ENCODE results near the gene IFT57.

IFT57 gene

DNA sequence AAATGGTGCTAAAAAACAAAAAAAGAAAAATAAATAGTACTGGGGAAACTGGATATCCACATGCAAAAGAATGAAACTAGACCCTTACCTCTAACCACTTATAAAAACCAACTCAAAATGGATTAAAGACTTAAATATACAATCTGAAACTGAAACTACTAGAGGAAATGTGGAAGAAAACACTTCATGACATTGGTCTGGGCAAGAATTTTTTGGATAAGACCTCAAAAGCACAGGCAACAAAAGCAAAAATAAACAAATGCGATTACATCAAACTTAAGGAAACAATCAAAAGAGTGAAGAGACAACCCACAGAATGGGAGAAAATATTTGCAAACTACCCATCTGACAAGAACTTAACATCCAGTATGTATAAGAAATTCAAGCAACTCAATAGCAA is 6.4 kb downstream of the IFT57 start:
- DNase-seq: no peak

GRCh38 chr3:108209579-108209978 is 12.6 kb downstream of the IFT57 start:
- DNase-seq: no peak

DNA sequence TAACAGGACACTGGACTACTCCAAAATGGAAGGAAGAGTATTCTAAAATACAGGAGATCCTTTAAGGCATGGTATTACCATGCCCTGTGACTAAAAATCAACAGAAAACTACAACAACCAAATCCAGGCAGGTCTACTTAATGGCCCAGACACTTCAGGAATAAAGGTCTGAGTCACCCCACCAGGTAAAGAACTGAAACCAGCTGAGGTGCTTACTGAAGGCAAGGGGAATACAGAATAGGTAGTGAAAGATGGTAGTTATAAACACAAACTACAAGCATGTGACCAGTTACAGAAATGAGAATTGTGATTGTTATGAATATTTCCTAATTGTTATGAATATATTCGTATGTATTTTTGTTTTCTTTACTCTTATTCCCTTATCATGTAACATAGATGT is 13.4 kb downstream of the IFT57 start:
- DNase-seq: no peak

GRCh38 chr3:108202834-108203233 is 19.4 kb downstream of the IFT57 start:
- DNase-seq: peak; percentile 71

DNA sequence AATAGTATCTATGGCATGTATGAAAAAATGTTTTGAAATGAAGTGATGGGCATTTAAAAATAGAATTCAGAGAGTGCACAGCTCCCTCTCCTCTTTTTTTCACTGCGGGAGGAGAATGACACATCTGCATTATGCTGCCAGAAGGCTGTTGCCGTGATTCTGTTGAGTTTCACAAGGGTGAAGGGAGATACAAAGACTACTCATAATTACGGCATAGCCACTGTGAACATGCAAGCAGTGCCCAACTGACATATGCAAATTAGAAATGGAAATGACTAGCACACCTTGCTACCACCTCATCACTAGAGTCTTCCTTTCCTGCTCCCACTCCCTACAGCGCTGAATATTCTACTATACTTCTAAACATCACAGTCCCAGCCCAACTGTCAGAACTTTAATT is 20.1 kb downstream of the IFT57 start:
- DNase-seq: no peak

DNA sequence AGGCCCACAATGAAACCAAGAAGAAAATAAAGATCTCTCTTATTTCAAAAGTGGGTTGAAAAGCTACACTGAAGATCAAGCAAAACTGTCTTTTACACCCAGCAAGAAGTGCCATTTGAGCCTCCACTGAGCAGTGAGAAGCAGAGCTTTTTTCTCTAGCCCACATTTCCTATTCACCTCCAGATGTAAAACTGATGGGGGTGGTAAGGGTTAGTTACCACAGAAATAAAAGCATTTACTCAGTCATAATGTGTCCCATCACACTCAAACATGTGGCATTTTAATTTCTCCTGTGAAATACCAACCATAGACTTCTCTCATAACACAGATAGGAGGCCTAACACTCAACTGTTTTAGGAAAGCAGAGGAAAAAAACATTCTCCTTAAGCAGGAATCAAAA is 21.0 kb downstream of the IFT57 start:
- no peak for DNase-seq

DNA sequence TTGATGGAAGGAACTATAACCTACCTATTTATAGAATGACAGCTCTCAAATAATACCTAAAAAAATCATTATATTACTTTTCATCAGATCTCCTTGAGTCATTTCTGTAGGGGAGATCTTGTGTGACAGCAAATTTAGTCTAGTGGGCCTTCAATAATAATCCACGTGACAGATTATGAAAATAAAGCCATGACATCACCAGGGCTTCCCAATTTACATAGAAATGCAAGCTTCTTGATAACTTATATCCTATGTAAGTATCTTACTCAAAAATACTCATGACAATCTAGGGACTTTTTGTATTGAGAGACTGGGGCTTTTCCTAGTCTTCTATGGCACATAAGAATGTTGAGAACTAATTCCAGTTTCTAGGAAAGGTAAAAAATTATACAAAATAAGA is 21.6 kb downstream of the IFT57 start:
- no peak for DNase-seq

- DNase-seq: no peak
These were observed 22.2 kb downstream of the IFT57 start for GRCh38 chr3:108200024-108200423.

DNA sequence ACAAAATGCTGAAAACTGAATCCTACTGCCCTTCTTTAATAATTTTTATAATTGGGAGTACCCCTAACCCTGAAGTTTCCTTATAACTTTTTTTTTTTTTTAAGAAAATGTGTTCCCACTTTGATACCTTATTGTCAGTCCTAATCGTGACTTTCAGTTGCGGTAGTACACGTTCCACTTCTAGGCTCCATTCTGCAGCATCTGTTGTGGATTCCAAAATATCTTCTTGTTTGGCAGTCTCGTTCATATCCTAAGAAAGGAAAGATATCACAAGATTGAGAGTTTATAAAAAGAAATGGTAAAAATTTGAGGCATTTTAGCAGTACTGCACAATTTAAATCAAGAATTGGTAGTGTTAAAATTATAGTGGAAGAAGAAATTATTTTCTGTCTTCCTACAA is 30.8 kb downstream of the IFT57 start:
- no peak for DNase-seq

DNA sequence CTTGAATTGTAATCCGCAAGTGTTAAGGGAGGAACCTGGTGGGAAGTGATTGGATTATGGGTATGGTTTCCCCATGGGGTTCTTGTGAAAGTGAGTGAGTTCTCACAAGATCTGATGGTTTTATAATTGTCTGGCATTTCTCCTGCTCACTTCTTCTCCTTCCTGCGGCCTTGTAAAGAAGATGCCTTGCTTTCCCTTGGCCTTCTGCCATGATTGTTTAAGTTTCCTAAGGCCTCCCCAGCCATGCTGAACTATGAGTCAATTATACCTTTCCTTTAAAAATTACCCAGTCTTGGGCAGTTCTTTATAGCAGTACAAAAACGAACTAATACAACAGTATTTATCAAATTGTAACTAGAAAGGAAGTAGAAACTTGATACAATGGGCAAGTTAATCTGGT is 31.9 kb downstream of the IFT57 start:
- DNase-seq: no peak

- DNase-seq: no peak
These were observed 32.8 kb downstream of the IFT57 start for GRCh38 chr3:108189440-108189839.

GRCh38 chr3:108185536-108185935 is 36.7 kb downstream of the IFT57 start:
- no peak for DNase-seq

DNA sequence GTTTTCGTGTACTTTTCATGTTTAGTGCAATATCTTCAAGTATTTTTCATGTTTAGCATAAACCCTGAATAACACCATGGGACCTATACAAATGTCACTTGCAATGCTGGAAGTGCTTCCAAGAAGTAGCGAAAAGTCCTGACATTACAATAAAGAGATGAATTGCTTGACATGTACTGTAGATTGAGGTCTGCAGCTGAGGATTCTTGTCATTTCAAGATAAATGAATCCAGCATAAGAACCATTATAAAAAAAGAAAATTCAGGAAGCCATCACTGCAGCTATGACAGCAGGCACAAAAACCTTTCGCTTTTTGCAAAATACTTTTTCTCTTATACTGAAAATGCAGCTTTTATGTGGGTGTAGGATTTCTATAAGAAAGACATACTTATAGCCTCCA is 37.4 kb downstream of the IFT57 start:
- DNase-seq: no peak

- DNase-seq: no peak
These were observed 38.3 kb downstream of the IFT57 start for GRCh38 chr3:108183971-108184370.

GRCh38 chr3:108183181-108183580 is 39.0 kb downstream of the IFT57 start:
- no peak for DNase-seq

- DNase-seq: no peak
These were observed 39.9 kb downstream of the IFT57 start for GRCh38 chr3:108182339-108182738.

GRCh38 chr3:108181172-108181571 is 41.1 kb downstream of the IFT57 start:
- no peak for DNase-seq

GRCh38 chr3:108180194-108180593 is 42.0 kb downstream of the IFT57 start:
- DNase-seq: no peak

- no peak for DNase-seq
These were observed 43.5 kb downstream of the IFT57 start for GRCh38 chr3:108178676-108179075.

DNA sequence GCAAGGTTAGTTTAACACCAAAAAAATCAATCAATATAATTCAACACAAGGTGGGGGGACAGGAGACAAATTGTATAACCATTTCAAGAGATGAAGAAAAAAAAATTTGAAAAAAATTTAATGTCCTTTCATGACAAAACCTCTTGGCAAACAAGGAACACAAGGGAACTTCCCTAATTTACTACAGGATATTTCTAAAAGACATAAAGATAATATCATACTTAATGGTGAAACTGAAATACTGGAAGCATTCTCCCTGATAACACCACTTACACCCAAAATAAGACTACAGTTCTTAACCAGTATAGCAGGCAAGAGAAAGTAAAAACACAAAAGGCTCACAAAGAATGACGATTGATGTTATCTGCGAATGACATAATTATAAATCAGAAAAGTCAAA is 44.7 kb downstream of the IFT57 start:
- DNase-seq: no peak

- DNase-seq: no peak
These were observed 46.9 kb downstream of the IFT57 start for GRCh38 chr3:108175352-108175751.

- DNase-seq: no peak
These were observed 51.1 kb downstream of the IFT57 start for GRCh38 chr3:108171106-108171505.

GRCh38 chr3:108164391-108164790 is 57.8 kb downstream of the IFT57 start:
- no peak for DNase-seq

GRCh38 chr3:108159865-108160264 is 62.4 kb downstream of the IFT57 start:
- DNase-seq: no peak

- no peak for DNase-seq
These were observed 63.1 kb downstream of the IFT57 start for GRCh38 chr3:108159105-108159504.

GRCh38 chr3:108158251-108158650 is 64.0 kb downstream of the IFT57 start:
- no peak for DNase-seq

Measured in islet precursor cell (in vitro differentiated cells).